ENCODE results near the gene CASQ2.

The CASQ2 gene

GRCh38 chr1:115685029-115685705 is 83.3 kb downstream of the CASQ2 start:
- DNase-seq, result no peak

GRCh38 chr1:115682792-115683191 is 85.7 kb downstream of the CASQ2 start:
- no peak for DNase-seq

- DNase-seq, result no peak
These were observed 87.8 kb downstream of the CASQ2 start for GRCh38 chr1:115680730-115681111.

- DNase-seq, result no peak
These were observed 89.3 kb downstream of the CASQ2 start for GRCh38 chr1:115679141-115679611.

- DNase-seq, result no peak
These were observed 90.4 kb downstream of the CASQ2 start for GRCh38 chr1:115678141-115678540.

GRCh38 chr1:115677565-115677964 is 90.9 kb downstream of the CASQ2 start:
- DNase-seq, result no peak

GRCh38 chr1:115677182-115677555 is 91.3 kb downstream of the CASQ2 start:
- peak; percentile 29 for DNase-seq

GRCh38 chr1:115676498-115677181 is 91.9 kb downstream of the CASQ2 start:
- peak; percentile 54 for DNase-seq

- no peak for DNase-seq
These were observed 96.1 kb downstream of the CASQ2 start for GRCh38 chr1:115672224-115673009.

- no peak for DNase-seq
These were observed 97.2 kb downstream of the CASQ2 start for GRCh38 chr1:115671176-115671934.

- peak; percentile 83 for DNase-seq
These were observed 97.9 kb downstream of the CASQ2 start for GRCh38 chr1:115670476-115671175.

GRCh38 chr1:115669886-115670285 is 98.6 kb downstream of the CASQ2 start:
- DNase-seq, result no peak

- DNase-seq, result no peak
These were observed 99.4 kb downstream of the CASQ2 start for GRCh38 chr1:115669002-115669673.

- DNase-seq, result no peak
These were observed 99.9 kb downstream of the CASQ2 start for GRCh38 chr1:115668579-115668978.

- no peak for DNase-seq
These were observed 101.8 kb downstream of the CASQ2 start for GRCh38 chr1:115666702-115667101.

GRCh38 chr1:115666206-115666605 is 102.3 kb downstream of the CASQ2 start:
- no peak for DNase-seq

GRCh38 chr1:115665319-115666096 is 103.0 kb downstream of the CASQ2 start:
- peak; percentile 87 for DNase-seq

- no peak for DNase-seq
These were observed 107.4 kb downstream of the CASQ2 start for GRCh38 chr1:115661157-115661556.

- DNase-seq, result no peak
These were observed 108.4 kb downstream of the CASQ2 start for GRCh38 chr1:115660151-115660550.

GRCh38 chr1:115658646-115659045 is 109.9 kb downstream of the CASQ2 start:
- DNase-seq, result no peak
